Neural cell (in vitro differentiated cells): ENCODE data around the gene MS4A6E. TPM values are rescaled to one million over a fixed set of nuclear protein-coding genes. Genes with fewer than 3 reads are reported as not detected.
"Not testable (repeated sequence)": the region's sequence is repeated elsewhere in the genome, so short reads cannot be mapped to it uniquely, and the experiment has no call there.

Source experiments
- H2AFZ ChIP-seq: fragments of 200-600, 300-800 bp; sonication (generic), shearing (Covaris generic); 2 replicates; pipeline ENCODE4 v1.6.0; 2014; ENCODE audit warnings: low read depth, mild to moderate bottlenecking, antibody characterized with exemption, low read length, moderate library complexity
- H3F3A ChIP-seq: fragments of 200-600 bp; shearing (Covaris generic); 2 replicates; pipeline ENCODE4 v1.6.1; 2016; ENCODE audit warnings: mild to moderate bottlenecking, moderate library complexity, mixed read lengths, antibody characterized with exemption, low read length; ENCODE audit not compliant: insufficient read depth, poor library complexity, severe bottlenecking
- H3K27ac ChIP-seq: fragments of 200-600, 300-800 bp; sonication (generic), shearing (Covaris generic); 2 replicates; pipeline ENCODE4 v1.5.1; 2014; ENCODE audit warnings: mild to moderate bottlenecking, low read length, moderate library complexity
- H3K27me3 ChIP-seq: fragments of 300-800, 200-600 bp; sonication (generic), shearing (Covaris generic); 2 replicates; pipeline ENCODE4 v1.6.0; 2014; ENCODE audit warnings: mild to moderate bottlenecking, low read depth, low read length, moderate library complexity; ENCODE audit not compliant: insufficient read depth
- H3K36me3 ChIP-seq: fragments of 300-800, 200-600 bp; sonication (generic), shearing (Covaris generic); 2 replicates; pipeline ENCODE4 v1.5.1; 2014; ENCODE audit warnings: mild to moderate bottlenecking, antibody characterized with exemption, low read length, moderate library complexity; ENCODE audit not compliant: insufficient read depth
- H3K4me2 ChIP-seq: fragments of 300-800, 200-600 bp; sonication (generic), shearing (Covaris generic); 2 replicates; pipeline ENCODE4 v1.6.0; 2014; ENCODE audit warnings: mild to moderate bottlenecking, low read length
- H3K4me3 ChIP-seq: fragments of 300-800, 200-600 bp; sonication (generic), shearing (Covaris generic); 2 replicates; pipeline ENCODE4 v1.5.1; 2014; ENCODE audit warnings: mild to moderate bottlenecking, low read length, moderate library complexity
- H3K79me2 ChIP-seq: fragments of 200-600 bp; shearing (Covaris generic); replicated peaks from 2 replicates; pipeline ENCODE4 v1.6.0; 2014; ENCODE audit warnings: mild to moderate bottlenecking, low read length, moderate library complexity; ENCODE audit not compliant: insufficient read depth
- H3K9ac ChIP-seq: fragments of 300-800, 200-600 bp; sonication (generic), shearing (Covaris generic); 2 replicates; pipeline ENCODE4 v1.6.1; 2016; ENCODE audit warnings: mild to moderate bottlenecking, low read length, mixed read lengths
- H3K9me2 ChIP-seq: fragments of 200-600 bp; shearing (Covaris generic); 2 replicates; pipeline ENCODE4 v1.6.1; 2016; ENCODE audit warnings: mild to moderate bottlenecking, low read length, mixed read lengths; ENCODE audit not compliant: insufficient read depth
- H3K9me3 ChIP-seq: fragments of 200-600, 300-800 bp; sonication (generic), shearing (Covaris generic); 2 replicates; pipeline ENCODE4 v1.6.1; 2016; ENCODE audit warnings: mild to moderate bottlenecking, mixed run types, low read length, moderate library complexity, mixed read lengths
- H4K20me1 ChIP-seq: fragments of 200-600 bp; shearing (Covaris generic); 2 replicates; pipeline ENCODE4 v1.6.1; 2016; ENCODE audit warnings: mild to moderate bottlenecking, mixed run types; ENCODE audit not compliant: insufficient read depth
- CTCF ChIP-seq: fragments of 450-650 bp; IDR thresholded peaks from 2 replicates; pipeline ENCODE4 v1.5.1; 2014; ENCODE audit warnings: antibody characterized with exemption, mild to moderate bottlenecking, moderate library complexity; ENCODE audit not compliant: poor library complexity, severe bottlenecking
- EP300 ChIP-seq: fragments of 450-650 bp; conservative IDR thresholded peaks from 2 replicates; pipeline ENCODE4 v1.6.1; 2014; ENCODE audit warnings: antibody characterized with exemption, mild to moderate bottlenecking, moderate library complexity; ENCODE audit not compliant: poor library complexity, severe bottlenecking
- EZH2 ChIP-seq: fragments of 200-600, 300-800 bp; shearing (Covaris generic), sonication (generic); IDR thresholded peaks from 2 replicates; pipeline ENCODE4 v1.6.1; 2014; ENCODE audit warnings: antibody characterized with exemption, low read length, borderline replicate concordance, mild to moderate bottlenecking; ENCODE audit not compliant: insufficient read depth, poor library complexity, severe bottlenecking
- MXI1 ChIP-seq: fragments of 450-650 bp; conservative IDR thresholded peaks from 2 replicates; pipeline ENCODE4 v1.6.1; 2014; ENCODE audit warnings: antibody characterized with exemption, mild to moderate bottlenecking; ENCODE audit not compliant: poor library complexity, severe bottlenecking
- POLR2AphosphoS5 ChIP-seq: IDR thresholded peaks from 2 replicates; pipeline ENCODE4 v1.6.1; 2012
- RAD21 ChIP-seq: fragments of 450-650 bp; conservative IDR thresholded peaks from 2 replicates; pipeline ENCODE4 v1.6.1; 2014; ENCODE audit warnings: antibody characterized with exemption, mild to moderate bottlenecking, moderate library complexity
- REST ChIP-seq: IDR thresholded peaks from 2 replicates; pipeline ENCODE4 v1.6.1; 2012; ENCODE audit warnings: borderline replicate concordance
- SMC3 ChIP-seq: fragments of 450-650 bp; conservative IDR thresholded peaks from 2 replicates; pipeline ENCODE4 v1.6.1; 2014; ENCODE audit warnings: antibody characterized with exemption, mild to moderate bottlenecking, moderate library complexity; ENCODE audit not compliant: poor library complexity
- TAF1 ChIP-seq: IDR thresholded peaks from 2 replicates; pipeline ENCODE4 v1.6.1; 2012; ENCODE audit warnings: low read depth
- polyA plus RNA-seq: library from polyadenylated mRNA; depleted of rRNA; stranded (reverse); fragments of >200 nt; gene quantifications from 2 replicates; pipeline ENCODE4 v1.2.3, GENCODE V29; 2014

The MS4A6E gene
- polyA plus RNA-seq, 1 donor from 2014 or later = not detected

GRCh38 chr11:60281485-60281884 is 45.6 kb upstream of the MS4A6E start:
- TF ChIP-seq MXI1 = no peak
- TF ChIP-seq EP300 = no peak
- no peak for TF ChIP-seq CTCF
- TF ChIP-seq TAF1 = no peak
- no peak for TF ChIP-seq SMC3
- no peak for TF ChIP-seq RAD21
- no peak for TF ChIP-seq REST
- no peak for TF ChIP-seq EZH2
- TF ChIP-seq POLR2AphosphoS5 = no peak
- Histone ChIP-seq H3K9me3 (no peaks in the 10 kb centered on the region), H3K36me3 (no peaks in the 10 kb centered on the region), H4K20me1 (no peaks in the 10 kb centered on the region), H3K9ac (no peak overlapping the region), H2AFZ (no peak overlapping the region), H3K4me2 (no peak overlapping the region), H3K9me2 (no peaks in the 10 kb centered on the region), H3K4me3 (no peak overlapping the region), H3K79me2 (no peaks in the 10 kb centered on the region), H3K27me3 (no peaks in the 10 kb centered on the region), H3F3A (no peaks in the 10 kb centered on the region), H3K27ac (no peak overlapping the region)

- Histone ChIP-seq H3K9me3 (no peaks in the 10 kb centered on the region), H3F3A (no peaks in the 10 kb centered on the region), H3K4me3 (no peak overlapping the region), H3K79me2 (no peaks in the 10 kb centered on the region), H3K4me2 (no peak overlapping the region), H3K27me3 (no peaks in the 10 kb centered on the region), H3K27ac (no peak overlapping the region), H4K20me1 (no peaks in the 10 kb centered on the region), H3K9ac (no peak overlapping the region), H3K9me2 (no peaks in the 10 kb centered on the region), H2AFZ (no peak overlapping the region), H3K36me3 (no peaks in the 10 kb centered on the region)
- TF ChIP-seq RAD21 = no peak
- TF ChIP-seq POLR2AphosphoS5 = no peak
- no peak for TF ChIP-seq SMC3
- TF ChIP-seq TAF1 = no peak
- TF ChIP-seq EZH2 = no peak
- no peak for TF ChIP-seq REST
- no peak for TF ChIP-seq MXI1
- no peak for TF ChIP-seq EP300
- TF ChIP-seq CTCF = no peak
Measured at GRCh38 chr11:60282286-60282685, 44.8 kb upstream of the MS4A6E start.

DNA sequence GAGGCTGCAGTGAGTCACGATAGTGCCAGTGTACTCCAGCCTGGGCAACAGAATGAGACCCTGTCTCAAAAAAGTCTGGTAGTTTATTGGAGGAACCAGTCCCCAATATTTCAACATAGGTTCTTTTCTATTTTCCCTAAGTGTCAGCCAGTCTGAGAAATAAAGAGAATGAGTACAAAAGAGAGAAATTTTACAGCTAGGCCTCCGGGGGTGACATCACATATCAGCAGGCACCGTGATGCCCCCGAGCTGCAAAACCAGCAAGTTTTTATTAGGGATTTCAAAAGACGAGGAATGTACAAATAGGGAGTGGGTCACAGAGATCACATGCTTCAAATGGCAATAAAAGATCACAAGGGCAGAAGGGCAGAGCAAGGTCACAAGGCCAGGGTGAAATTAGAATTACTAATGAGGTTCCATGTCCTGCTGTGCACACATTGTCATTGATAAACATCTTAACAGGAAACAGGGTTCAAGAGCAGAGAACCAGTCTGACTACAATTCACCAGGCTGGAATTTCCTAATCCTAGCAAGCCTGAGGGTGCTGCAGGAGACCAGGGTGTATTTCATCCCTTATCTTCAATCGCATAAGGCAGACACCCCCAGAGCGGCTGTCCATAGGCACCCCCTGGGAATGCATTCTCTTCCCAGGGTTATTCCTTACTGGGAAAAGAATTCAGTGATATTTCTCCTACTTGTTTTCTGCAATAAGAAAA is 41.5 kb upstream of the MS4A6E start:
- not testable (repeated sequence) for H3K4me3 ChIP-seq, H3K9me3 ChIP-seq, H3K9me2 ChIP-seq, H3K27me3 ChIP-seq, H3K79me2 ChIP-seq, H4K20me1 ChIP-seq, H2AFZ ChIP-seq, H3F3A ChIP-seq, H3K36me3 ChIP-seq, H3K4me2 ChIP-seq, H3K27ac ChIP-seq, H3K9ac ChIP-seq
